ENCODE measurements around the gene PPP1R12C.

Gene PPP1R12C

DNA sequence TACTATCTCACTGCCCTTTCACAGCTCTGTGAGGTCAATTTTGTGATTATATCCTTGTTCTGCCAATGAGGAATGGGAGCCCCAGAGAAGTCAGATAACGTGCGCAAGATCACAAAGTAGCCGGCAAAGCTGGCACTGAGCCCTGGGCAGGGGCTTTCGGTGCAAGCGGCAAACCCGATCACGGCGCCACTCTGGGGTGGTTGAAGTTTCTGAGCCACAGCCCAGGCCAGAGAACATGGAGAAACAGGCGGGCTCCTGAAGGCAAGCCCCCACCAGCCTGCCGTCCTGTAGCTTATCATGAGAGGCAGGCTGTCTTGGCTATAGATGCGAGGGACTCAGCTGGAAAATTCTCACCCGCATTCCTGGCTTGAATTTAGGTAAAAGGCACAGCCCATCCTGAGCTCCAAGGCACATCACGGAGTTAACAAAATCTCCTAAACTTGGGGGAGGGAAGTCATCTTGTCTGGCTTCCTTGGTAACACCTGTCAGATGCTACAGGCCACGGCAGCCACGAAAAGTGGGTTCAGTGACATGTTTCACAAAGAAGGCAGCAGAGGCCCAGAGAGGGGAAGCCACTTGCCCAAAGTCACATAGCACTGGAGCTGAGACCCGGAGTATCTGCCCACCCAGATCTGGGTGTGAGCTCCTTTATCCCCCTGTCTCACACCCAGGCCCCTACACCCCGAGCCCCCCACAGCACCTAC lies 19.1 kb upstream of the PPP1R12C start:
- H3K4me3 Mint-ChIP-seq = no peak overlapping the region
- H3K27ac Mint-ChIP-seq = no peak overlapping the region
- H3K27me3 Mint-ChIP-seq = peaks cover 37 to 72% of the 10 kb centered on the region in 2 donors
- DNase-seq (no peak), ATAC-seq (replicated peaks) (no peak)
- peaks cover 3% of the 10 kb centered on the region for H3K36me3 Mint-ChIP-seq (ENCODE audit: insufficient read depth)
- H3K9me3 Mint-ChIP-seq = no peaks in the 10 kb centered on the region
- peaks cover 0 to 2% of the 10 kb centered on the region in 2 donors for H3K4me1 Mint-ChIP-seq (ENCODE audit: low read depth in 2 of 2)

DNA sequence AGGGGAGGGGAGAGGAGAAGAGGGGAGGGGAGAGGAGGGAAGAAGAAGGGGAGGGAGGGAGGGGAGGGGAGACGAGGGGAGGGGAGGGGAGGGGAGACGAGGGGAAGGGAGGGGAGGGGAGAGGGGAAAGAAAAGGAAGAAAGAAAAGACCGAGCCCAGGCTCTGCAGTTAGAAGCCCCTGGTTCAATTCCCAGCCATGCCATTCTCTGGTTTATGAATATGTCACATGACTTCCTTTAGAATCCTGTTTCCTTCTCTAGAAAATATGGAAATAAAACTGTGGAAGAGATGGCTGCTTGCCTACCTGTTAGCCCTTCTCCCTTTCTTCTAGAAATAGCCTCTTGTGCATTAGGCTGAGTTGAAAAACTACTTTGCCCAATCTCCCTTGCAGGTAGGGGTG lies 17.3 kb upstream of the PPP1R12C start:
- ATAC-seq (replicated peaks) (no peak), DNase-seq (no peak)
- Mint-ChIP-seq H3K9me3 (no peaks in the 10 kb centered on the region), H3K36me3 (ENCODE audit: insufficient read depth) (peaks cover 3% of the 10 kb centered on the region), H3K27ac (no peak overlapping the region), H3K4me1 (ENCODE audit: low read depth in 2 of 2) (no peaks in the 10 kb centered on the region), H3K27me3 (peaks cover 43 to 77% of the 10 kb centered on the region in 2 donors), H3K4me3 (no peak overlapping the region)

DNA sequence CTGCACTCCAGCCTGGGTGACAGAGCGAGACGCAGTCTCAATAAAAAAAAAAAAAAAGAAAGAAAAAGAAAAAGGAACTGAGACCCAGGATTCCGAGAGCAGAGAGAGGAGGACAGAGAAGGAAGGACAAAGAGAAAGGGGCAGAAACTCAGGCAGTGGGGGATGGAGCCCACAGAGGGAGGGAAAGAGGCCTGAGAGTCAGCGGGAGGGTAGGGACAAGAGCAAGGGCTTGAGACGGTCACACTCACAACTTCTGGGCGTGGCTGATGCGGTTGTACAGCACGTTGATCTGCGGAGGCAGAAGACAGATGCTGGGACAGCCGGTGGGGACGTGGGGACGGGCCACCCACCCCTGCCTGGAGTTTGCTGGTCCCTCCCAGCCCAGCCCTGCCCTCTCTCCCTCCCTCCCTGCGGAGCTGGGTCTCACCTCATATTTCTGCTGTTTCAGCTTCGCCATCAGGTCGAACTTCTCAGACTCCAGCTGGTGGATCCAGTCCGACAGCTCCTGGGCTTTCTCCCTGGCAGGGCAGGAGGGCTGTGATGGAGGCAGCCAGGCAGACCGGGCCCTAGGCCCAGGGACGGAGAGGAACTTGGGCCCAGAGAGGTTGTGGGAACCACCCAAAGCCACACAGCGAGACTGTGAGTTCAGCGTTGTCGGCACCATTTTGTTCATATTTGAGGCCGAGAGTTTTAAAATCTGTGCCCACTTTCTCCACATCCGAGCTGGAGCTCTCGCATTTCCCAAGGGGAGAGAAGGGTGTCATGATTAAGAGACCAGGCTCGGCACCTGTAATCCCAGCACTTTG lies 16.4 kb upstream of the PPP1R12C start:
- Mint-ChIP-seq H3K27ac (no peak overlapping the region), H3K4me3 (no peak overlapping the region), H3K4me1 (ENCODE audit: low read depth in 2 of 2) (no peaks in the 10 kb centered on the region), H3K36me3 (ENCODE audit: insufficient read depth) (peaks cover 3% of the 10 kb centered on the region), H3K27me3 (peaks cover 52 to 77% of the 10 kb centered on the region in 2 donors), H3K9me3 (no peaks in the 10 kb centered on the region)
- DNase-seq (no peak), ATAC-seq (replicated peaks) (no peak)

DNA sequence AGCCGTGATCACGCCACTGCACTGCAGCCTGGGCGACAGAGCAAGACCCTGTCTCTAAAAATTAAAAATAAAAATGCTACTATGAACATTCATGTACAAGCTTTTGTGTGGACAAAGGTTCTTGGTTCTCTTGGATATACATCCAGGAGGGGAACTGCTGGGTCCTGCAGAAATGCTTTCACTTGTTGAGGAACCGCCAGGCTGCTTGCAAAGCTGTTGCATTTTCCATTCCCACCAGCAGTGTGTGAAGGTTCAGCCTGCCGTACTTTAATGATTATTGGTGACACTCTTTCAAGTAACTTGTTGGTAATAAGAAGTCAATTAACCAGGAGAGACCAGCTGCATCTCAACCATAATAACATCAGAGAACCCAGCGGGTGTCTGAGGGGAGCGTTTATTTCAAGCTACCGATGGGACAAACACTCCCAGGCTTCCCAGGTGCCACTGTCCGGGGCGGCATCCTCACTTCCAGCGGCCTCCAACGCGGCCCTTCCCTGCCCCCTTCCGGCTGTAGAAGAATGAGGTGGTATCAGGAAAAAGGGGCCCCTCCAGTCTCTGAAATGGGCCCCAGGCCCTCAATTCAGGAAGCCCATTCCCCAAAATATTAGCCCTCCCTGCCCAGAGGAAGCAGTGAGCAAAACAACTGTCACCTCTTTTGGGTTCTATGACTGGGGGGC lies 15.2 kb upstream of the PPP1R12C start:
- no peak overlapping the region for H3K4me3 Mint-ChIP-seq
- DNase-seq (no peak), ATAC-seq (replicated peaks) (no peak)
- peaks cover 54 to 77% of the 10 kb centered on the region in 2 donors for H3K27me3 Mint-ChIP-seq
- H3K9me3 Mint-ChIP-seq = no peaks in the 10 kb centered on the region
- peaks cover 3% of the 10 kb centered on the region for H3K36me3 Mint-ChIP-seq (ENCODE audit: insufficient read depth)
- no peak overlapping the region for H3K27ac Mint-ChIP-seq
- no peaks in the 10 kb centered on the region for H3K4me1 Mint-ChIP-seq (ENCODE audit: low read depth in 2 of 2)

DNA sequence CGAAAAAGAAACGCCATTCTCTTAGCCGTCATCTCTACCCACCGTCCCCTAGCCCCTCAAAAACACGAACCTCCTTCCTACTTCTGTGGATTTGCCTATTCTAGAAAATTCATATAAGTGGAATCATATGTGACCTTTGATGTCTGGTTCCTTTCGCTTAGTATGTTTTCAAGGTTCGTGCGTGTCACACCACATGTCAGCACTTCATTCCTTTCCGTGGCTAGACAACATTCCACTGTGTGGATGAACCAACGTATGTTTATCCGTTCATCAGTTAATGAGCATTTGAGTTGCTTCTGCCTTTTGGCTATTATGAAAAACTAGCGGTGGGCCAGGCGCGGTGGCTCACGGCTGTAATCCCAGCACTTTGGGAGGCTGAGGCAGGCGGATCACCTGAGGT lies 14.0 kb upstream of the PPP1R12C start:
- H3K36me3 Mint-ChIP-seq (ENCODE audit: insufficient read depth) = peaks cover 3% of the 10 kb centered on the region
- H3K27ac Mint-ChIP-seq = no peak overlapping the region
- DNase-seq (no peak), ATAC-seq (replicated peaks) (no peak)
- no peaks in the 10 kb centered on the region for H3K4me1 Mint-ChIP-seq (ENCODE audit: low read depth in 2 of 2)
- no peaks in the 10 kb centered on the region for H3K9me3 Mint-ChIP-seq
- H3K4me3 Mint-ChIP-seq = no peak overlapping the region
- H3K27me3 Mint-ChIP-seq = peaks cover 61 to 77% of the 10 kb centered on the region in 2 donors

DNA sequence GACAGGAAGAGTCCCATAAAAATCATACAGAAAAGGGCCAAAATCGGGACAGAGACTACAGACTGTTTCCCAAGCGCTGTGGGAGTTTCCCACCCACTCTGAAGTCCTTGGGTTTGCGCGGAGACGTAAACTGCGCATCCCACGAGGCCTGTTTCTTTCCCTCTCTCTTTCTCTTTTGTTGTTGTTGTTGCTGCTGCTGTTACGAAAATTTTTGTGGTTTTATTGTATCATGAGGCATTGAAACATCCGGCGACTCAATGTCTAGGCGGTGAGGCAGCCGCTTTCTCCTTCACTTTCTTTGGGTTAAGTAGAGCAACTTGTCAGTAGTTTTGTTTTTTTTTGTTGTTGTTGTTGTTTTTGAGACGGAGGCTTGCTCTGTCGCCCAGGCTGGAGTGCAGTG lies 1.6 kb upstream of the PPP1R12C start:
- Mint-ChIP-seq H3K27ac (no peak overlapping the region), H3K36me3 (ENCODE audit: insufficient read depth) (peaks cover 18% of the 10 kb centered on the region), H3K4me3 (peak overlapping the region; percentile 48 to 90), H3K9me3 (no peaks in the 10 kb centered on the region), H3K4me1 (ENCODE audit: low read depth in 2 of 2) (peaks cover 24 to 29% of the 10 kb centered on the region in 2 donors), H3K27me3 (peaks cover 15 to 17% of the 10 kb centered on the region in 2 donors)
- ATAC-seq (replicated peaks) (no peak), DNase-seq (no peak)

DNA sequence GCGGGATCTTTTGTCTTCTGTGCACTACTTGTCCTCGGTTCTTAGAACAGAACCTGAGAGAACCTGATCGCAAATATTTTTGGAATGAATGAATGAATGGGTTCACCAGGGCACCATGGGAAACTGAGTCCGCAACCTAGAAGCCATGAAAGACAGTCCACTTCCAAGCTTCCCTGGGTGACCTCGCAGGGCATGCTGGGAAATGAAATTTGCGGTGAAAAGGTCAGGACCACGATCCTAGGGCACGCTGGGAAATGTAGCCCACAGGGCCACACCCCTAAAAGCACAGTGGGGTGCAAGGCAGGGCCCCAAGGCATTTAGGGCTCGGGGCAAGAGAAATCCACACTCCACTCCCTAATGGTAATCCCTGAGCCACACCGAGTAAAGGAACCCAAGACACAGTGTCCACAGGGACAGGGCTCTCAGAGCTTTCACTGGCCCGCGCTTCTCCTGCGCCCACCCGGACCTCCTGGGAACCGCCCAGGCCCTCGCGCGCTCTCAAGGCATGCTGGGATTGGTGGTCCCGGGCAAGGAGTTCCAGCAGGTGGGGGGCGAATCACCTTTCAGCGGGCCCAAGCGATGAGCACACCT lies 1.1 kb upstream of the PPP1R12C start:
- Mint-ChIP-seq H3K27ac (peak overlapping the region in 1 of 2 donors; percentile 90), H3K4me1 (ENCODE audit: low read depth in 2 of 2) (peaks cover 24 to 32% of the 10 kb centered on the region in 2 donors), H3K9me3 (no peaks in the 10 kb centered on the region), H3K27me3 (peaks cover 10 to 11% of the 10 kb centered on the region in 2 donors), H3K4me3 (peak overlapping the region; percentile 90 to 91), H3K36me3 (ENCODE audit: insufficient read depth) (peaks cover 18% of the 10 kb centered on the region)
- ATAC-seq (replicated peaks) = no peak
- DNase-seq = no peak

DNA sequence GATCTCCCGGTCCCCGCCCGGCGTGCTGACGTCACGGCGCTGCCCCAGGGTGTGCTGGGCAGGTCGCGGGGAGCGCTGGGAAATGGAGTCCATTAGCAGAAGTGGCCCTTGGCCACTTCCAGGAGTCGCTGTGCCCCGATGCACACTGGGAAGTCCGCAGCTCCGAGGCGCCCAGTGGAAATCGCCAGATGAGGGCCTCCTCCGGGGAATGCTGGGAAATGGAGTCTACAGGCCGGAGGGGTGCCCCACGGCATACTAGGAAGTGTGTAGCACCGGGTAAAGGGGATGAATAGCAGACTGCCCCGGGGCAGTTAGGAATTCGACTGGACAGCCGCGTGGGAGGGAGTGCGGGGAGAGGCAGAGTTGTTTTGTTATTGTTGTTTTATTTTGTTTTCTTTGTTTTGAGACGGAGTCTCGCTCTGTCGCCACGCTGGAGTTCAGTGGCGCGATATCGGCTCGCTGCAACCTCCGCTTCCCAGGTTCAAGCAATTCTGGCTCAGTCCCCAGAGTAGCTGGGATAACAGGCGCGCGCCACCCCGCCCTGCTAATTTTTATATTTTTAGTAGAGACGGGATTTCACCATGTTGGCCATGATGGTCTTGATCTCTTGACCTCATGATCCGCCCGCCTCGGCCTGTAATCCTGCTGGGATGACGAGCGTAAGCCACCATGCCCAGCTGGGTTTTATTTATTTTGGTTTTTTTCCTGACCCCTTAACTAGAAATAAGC lies 390 bp upstream of the PPP1R12C start:
- Mint-ChIP-seq H3K27me3 (peaks cover 3 to 4% of the 10 kb centered on the region in 2 donors), H3K27ac (peak overlapping the region; percentile 88 to 90), H3K4me1 (ENCODE audit: low read depth in 2 of 2) (peaks cover 24 to 33% of the 10 kb centered on the region in 2 donors), H3K9me3 (no peaks in the 10 kb centered on the region), H3K36me3 (ENCODE audit: insufficient read depth) (peaks cover 18% of the 10 kb centered on the region), H3K4me3 (peak overlapping the region; percentile 90 to 91)
- DNase-seq (peak; percentile 91 to 96 (median 96)), ATAC-seq (replicated peaks) (peak; percentile 94)

DNA sequence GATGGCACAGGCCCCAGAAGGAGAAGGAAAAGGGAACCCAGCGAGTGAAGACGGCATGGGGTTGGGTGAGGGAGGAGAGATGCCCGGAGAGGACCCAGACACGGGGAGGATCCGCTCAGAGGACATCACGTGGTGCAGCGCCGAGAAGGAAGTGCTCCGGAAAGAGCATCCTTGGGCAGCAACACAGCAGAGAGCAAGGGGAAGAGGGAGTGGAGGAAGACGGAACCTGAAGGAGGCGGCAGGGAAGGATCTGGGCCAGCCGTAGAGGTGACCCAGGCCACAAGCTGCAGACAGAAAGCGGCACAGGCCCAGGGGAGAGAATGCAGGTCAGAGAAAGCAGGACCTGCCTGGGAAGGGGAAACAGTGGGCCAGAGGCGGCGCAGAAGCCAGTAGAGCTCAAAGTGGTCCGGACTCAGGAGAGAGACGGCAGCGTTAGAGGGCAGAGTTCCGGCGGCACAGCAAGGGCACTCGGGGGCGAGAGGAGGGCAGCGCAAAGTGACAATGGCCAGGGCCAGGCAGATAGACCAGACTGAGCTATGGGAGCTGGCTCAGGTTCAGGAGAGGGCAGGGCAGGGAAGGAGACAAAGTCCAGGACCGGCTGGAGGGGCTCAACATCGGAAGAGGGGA lies 1.1 kb downstream of the PPP1R12C start:
- peaks cover 24 to 33% of the 10 kb centered on the region in 2 donors for H3K4me1 Mint-ChIP-seq (ENCODE audit: low read depth in 2 of 2)
- peak overlapping the region; percentile 90 to 92 for H3K27ac Mint-ChIP-seq
- H3K36me3 Mint-ChIP-seq (ENCODE audit: insufficient read depth) = peaks cover 18% of the 10 kb centered on the region
- no peaks in the 10 kb centered on the region for H3K27me3 Mint-ChIP-seq
- no peaks in the 10 kb centered on the region for H3K9me3 Mint-ChIP-seq
- DNase-seq = peak; percentile 28 to 40 (median 33)
- peak; percentile 19 for ATAC-seq (replicated peaks)
- peak overlapping the region; percentile 93 to 96 for H3K4me3 Mint-ChIP-seq

DNA sequence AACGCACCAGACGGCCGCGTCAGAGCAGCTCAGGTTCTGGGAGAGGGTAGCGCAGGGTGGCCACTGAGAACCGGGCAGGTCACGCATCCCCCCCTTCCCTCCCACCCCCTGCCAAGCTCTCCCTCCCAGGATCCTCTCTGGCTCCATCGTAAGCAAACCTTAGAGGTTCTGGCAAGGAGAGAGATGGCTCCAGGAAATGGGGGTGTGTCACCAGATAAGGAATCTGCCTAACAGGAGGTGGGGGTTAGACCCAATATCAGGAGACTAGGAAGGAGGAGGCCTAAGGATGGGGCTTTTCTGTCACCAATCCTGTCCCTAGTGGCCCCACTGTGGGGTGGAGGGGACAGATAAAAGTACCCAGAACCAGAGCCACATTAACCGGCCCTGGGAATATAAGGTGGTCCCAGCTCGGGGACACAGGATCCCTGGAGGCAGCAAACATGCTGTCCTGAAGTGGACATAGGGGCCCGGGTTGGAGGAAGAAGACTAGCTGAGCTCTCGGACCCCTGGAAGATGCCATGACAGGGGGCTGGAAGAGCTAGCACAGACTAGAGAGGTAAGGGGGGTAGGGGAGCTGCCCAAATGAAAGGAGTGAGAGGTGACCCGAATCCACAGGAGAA lies 1.9 kb downstream of the PPP1R12C start:
- Mint-ChIP-seq H3K4me1 (ENCODE audit: low read depth in 2 of 2) (peaks cover 24 to 33% of the 10 kb centered on the region in 2 donors), H3K27me3 (no peaks in the 10 kb centered on the region), H3K27ac (peak overlapping the region; percentile 90 to 92), H3K9me3 (no peaks in the 10 kb centered on the region), H3K36me3 (ENCODE audit: insufficient read depth) (peaks cover 18% of the 10 kb centered on the region), H3K4me3 (peak overlapping the region; percentile 93 to 96)
- ATAC-seq (replicated peaks) (no peak), DNase-seq (no peak)

DNA sequence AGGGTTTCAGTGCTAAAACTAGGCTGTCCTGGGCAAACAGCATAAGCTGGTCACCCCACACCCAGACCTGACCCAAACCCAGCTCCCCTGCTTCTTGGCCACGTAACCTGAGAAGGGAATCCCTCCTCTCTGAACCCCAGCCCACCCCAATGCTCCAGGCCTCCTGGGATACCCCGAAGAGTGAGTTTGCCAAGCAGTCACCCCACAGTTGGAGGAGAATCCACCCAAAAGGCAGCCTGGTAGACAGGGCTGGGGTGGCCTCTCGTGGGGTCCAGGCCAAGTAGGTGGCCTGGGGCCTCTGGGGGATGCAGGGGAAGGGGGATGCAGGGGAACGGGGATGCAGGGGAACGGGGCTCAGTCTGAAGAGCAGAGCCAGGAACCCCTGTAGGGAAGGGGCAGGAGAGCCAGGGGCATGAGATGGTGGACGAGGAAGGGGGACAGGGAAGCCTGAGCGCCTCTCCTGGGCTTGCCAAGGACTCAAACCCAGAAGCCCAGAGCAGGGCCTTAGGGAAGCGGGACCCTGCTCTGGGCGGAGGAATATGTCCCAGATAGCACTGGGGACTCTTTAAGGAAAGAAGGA lies 2.8 kb downstream of the PPP1R12C start:
- Mint-ChIP-seq H3K27ac (peak overlapping the region; percentile 64 to 90), H3K36me3 (ENCODE audit: insufficient read depth) (peaks cover 18% of the 10 kb centered on the region), H3K4me3 (peak overlapping the region; percentile 93 to 96), H3K9me3 (no peaks in the 10 kb centered on the region), H3K4me1 (ENCODE audit: low read depth in 2 of 2) (peaks cover 24 to 36% of the 10 kb centered on the region in 2 donors), H3K27me3 (no peaks in the 10 kb centered on the region)
- DNase-seq = no peak
- no peak for ATAC-seq (replicated peaks)

DNA sequence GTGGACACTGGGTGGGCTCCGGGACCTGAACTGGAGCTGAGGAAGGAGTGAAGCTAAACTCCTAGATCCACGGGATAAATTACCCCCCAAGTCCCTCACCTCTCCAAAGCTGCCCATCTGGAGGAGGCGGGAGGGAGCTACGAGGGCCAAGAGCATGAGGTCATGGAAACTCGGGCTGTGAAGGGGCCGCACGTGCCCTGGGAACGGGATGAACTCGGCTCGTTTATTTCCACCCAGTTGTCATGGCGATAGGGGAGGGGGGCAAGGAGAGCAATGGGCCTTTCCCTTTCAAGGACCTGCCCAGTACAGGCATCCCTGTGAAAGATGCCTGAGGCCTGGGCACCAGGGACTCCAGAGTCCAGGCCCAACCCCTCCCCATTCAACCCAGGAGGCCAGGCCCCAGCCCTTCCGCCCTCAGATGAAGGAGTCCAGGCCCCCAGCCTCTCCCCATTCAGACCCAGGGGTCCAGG lies 3.8 kb downstream of the PPP1R12C start:
- Mint-ChIP-seq H3K27me3 (no peaks in the 10 kb centered on the region), H3K4me1 (ENCODE audit: low read depth in 2 of 2) (peaks cover 28 to 40% of the 10 kb centered on the region in 2 donors), H3K36me3 (ENCODE audit: insufficient read depth) (peaks cover 22% of the 10 kb centered on the region), H3K27ac (peak overlapping the region in 1 of 2 donors; percentile 64), H3K9me3 (no peaks in the 10 kb centered on the region), H3K4me3 (no peak overlapping the region)
- DNase-seq (no peak), ATAC-seq (replicated peaks) (no peak)
